HCT116 (cell line): ENCODE data around the gene SLC6A13.

Experiments
- CTCF ChIP-seq, 3 experiments: fragments of 200-600 bp in 1 of 3; sonication (generic) in 1 of 3; IDR thresholded peaks in 2 of 3; conservative IDR thresholded peaks in 1 of 3; 2 replicates each; pipeline ENCODE4 v1.5.1; 2012 to 2017; ENCODE audit warnings: low read depth in 2 of 3, low read length in 2 of 3, antibody characterized with exemption in 1 of 3, borderline replicate concordance in 1 of 3, control low read depth in 1 of 3, mild to moderate bottlenecking in 1 of 3, mixed read lengths in 1 of 3, mixed run types in 1 of 3, moderate library complexity in 1 of 3; ENCODE audit not compliant: insufficient read depth in 1 of 3
- MAX ChIP-seq: IDR thresholded peaks from 2 replicates; pipeline ENCODE4 v1.6.1; 2012
- POLR2A ChIP-seq: IDR thresholded peaks from 2 replicates; pipeline ENCODE4 v1.7.0; 2011; ENCODE audit warnings: borderline replicate concordance; ENCODE audit not compliant: insufficient read depth, insufficient read length; ENCODE audit errors: extremely low read depth
- ZNF274 ChIP-seq: fragments of 200-500 bp; sonication (Bioruptor generic); IDR thresholded peaks from 2 replicates; pipeline ENCODE4 v1.6.1; 2014; ENCODE audit warnings: mild to moderate bottlenecking, low read depth, low read length, inconsistent platforms
- TF ChIP-seq, protein P1 (sequence below): IDR thresholded peaks from 2 replicates; pipeline ENCODE4 v1.6.1; 2011; ENCODE audit warnings: mild to moderate bottlenecking, low read length, moderate library complexity; ENCODE audit not compliant: insufficient replicate concordance; ENCODE audit errors: extremely low read depth
- TF ChIP-seq, protein P2 (sequence below): IDR thresholded peaks from 2 replicates; pipeline ENCODE4 v1.6.1; 2012

DNA sequence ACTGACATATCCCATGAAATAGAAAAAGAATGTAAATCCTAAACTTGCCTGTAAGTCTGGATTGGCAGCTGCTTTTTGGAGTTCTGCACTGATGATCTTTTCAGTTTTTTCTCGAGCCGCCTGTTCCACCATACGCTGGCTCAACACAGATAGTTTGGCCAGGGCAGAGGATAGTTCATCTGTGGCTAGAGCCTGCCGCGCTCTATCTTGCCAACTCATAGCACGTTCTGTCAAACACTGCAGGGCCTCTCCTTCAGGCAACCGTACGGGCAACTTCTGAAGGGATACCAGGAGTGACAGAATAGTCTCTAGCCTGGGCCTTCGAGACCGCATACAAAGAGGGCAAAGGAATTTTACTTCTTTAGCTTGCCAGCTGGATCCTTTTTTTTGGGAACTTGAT, 44.8 kb upstream of the SLC6A13 start:
- TF ChIP-seq CTCF (IDR thresholded peaks at IDR 0.05 in 2 of 3, conservative IDR thresholded peaks at IDR 0.05 in 1 of 3; ENCODE audit: borderline replicate concordance in 1 of 3, insufficient read depth in 1 of 3, low read depth in 2 of 3, low read length in 2 of 3): no peak
- no peak for TF ChIP-seq POLR2A
- TF ChIP-seq, protein P1, sequence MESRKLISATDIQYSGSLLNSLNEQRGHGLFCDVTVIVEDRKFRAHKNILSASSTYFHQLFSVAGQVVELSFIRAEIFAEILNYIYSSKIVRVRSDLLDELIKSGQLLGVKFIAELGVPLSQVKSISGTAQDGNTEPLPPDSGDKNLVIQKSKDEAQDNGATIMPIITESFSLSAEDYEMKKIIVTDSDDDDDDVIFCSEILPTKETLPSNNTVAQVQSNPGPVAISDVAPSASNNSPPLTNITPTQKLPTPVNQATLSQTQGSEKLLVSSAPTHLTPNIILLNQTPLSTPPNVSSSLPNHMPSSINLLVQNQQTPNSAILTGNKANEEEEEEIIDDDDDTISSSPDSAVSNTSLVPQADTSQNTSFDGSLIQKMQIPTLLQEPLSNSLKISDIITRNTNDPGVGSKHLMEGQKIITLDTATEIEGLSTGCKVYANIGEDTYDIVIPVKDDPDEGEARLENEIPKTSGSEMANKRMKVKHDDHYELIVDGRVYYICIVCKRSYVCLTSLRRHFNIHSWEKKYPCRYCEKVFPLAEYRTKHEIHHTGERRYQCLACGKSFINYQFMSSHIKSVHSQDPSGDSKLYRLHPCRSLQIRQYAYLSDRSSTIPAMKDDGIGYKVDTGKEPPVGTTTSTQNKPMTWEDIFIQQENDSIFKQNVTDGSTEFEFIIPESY: no peak
- TF ChIP-seq ZNF274: no peak
- TF ChIP-seq, protein P2, sequence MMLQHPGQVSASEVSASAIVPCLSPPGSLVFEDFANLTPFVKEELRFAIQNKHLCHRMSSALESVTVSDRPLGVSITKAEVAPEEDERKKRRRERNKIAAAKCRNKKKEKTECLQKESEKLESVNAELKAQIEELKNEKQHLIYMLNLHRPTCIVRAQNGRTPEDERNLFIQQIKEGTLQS: no peak
- TF ChIP-seq MAX: no peak
